SJSA1 (cell line): ENCODE data around the gene EDA. TPM values are rescaled to one million over a fixed set of nuclear protein-coding genes. Genes with fewer than 3 reads are reported as not detected.

ENCODE experiments used
- DNase-seq, 2 experiments: peaks; one replicate each; pipeline ENCODE4 v3.0.0-alpha.2; 2015 to 2020; ENCODE audit warnings: low spot score in 2 of 2, low read depth in 1 of 2
- H3K27ac ChIP-seq: fragments of 250-450 bp; sonication (Bioruptor Pico); 2 replicates; pipeline ENCODE4 v1.5.1; 2020; ENCODE audit warnings: mild to moderate bottlenecking, moderate library complexity
- H3K27me3 ChIP-seq: fragments of 250-450 bp; sonication (Bioruptor Pico); replicated peaks from 2 replicates; pipeline ENCODE4 v1.5.1; 2020; ENCODE audit warnings: mild to moderate bottlenecking, moderate library complexity
- H3K36me3 ChIP-seq: fragments of 250-450 bp; sonication (Bioruptor Pico); 2 replicates; pipeline ENCODE4 v1.5.1; 2020; ENCODE audit warnings: mild to moderate bottlenecking
- H3K4me1 ChIP-seq: fragments of 250-450 bp; sonication (Bioruptor Pico); replicated peaks from 2 replicates; pipeline ENCODE4 v1.6.1; 2021; ENCODE audit warnings: mild to moderate bottlenecking
- H3K4me3 ChIP-seq: fragments of 250-450 bp; sonication (Bioruptor Pico); 2 replicates; pipeline ENCODE4 v1.5.1; 2020; ENCODE audit warnings: mild to moderate bottlenecking
- H3K9me3 ChIP-seq: fragments of 250-450 bp; sonication (Bioruptor Pico); replicated peaks from 2 replicates; pipeline ENCODE4 v1.5.1; 2020; ENCODE audit warnings: mild to moderate bottlenecking
- total RNA-seq: library from RNA; depleted of rRNA; stranded (reverse); fragments of >200 nt; shearing (Covaris generic); gene quantifications from 2 replicates; pipeline ENCODE4 v1.2.3, GENCODE V29; 2014

The EDA gene
- total RNA-seq, 1 experiment from 2014 or later = not detected

GRCh38 chrX:69630147-69630546, 14.2 kb downstream of the EDA start:
- Histone ChIP-seq H3K4me1 (no peaks in the 10 kb centered on the region), H3K9me3 (no peaks in the 10 kb centered on the region), H3K4me3 (no peak overlapping the region), H3K27ac (no peak overlapping the region), H3K27me3 (no peaks in the 10 kb centered on the region), H3K36me3 (no peaks in the 10 kb centered on the region)
- DNase-seq = no peak

DNA sequence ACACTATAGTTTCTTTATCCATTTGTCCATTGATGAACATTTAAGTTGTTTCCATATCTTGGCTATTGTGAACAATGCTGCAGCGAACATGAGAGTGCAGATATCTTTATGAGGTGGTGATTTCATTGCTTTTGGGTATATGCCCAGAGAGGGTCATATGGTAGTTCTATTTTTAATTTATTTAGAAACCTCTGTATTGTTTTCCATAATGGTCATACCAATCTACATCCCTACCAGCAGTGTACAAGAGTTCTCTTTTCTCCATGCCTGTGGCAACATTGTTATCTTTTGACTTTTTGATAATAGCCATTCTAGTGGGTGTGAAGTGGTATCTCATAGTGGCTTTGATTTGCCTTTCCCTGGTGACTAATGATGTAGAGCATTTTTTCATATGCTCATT, 48.8 kb downstream of the EDA start:
- Histone ChIP-seq H3K27ac (no peak overlapping the region), H3K27me3 (no peaks in the 10 kb centered on the region), H3K9me3 (no peaks in the 10 kb centered on the region), H3K36me3 (no peaks in the 10 kb centered on the region), H3K4me1 (no peaks in the 10 kb centered on the region), H3K4me3 (no peak overlapping the region)
- DNase-seq = no peak

GRCh38 chrX:69670001-69670555, 54.2 kb downstream of the EDA start:
- Histone ChIP-seq H3K27ac (no peak overlapping the region), H3K4me1 (no peaks in the 10 kb centered on the region), H3K27me3 (no peaks in the 10 kb centered on the region), H3K4me3 (no peak overlapping the region), H3K9me3 (no peaks in the 10 kb centered on the region), H3K36me3 (no peaks in the 10 kb centered on the region)
- DNase-seq = no peak

- Histone ChIP-seq H3K27ac (no peak overlapping the region), H3K36me3 (no peaks in the 10 kb centered on the region)
- DNase-seq = no peak
Measured at GRCh38 chrX:69674891-69675290, 59.0 kb downstream of the EDA start.

DNA sequence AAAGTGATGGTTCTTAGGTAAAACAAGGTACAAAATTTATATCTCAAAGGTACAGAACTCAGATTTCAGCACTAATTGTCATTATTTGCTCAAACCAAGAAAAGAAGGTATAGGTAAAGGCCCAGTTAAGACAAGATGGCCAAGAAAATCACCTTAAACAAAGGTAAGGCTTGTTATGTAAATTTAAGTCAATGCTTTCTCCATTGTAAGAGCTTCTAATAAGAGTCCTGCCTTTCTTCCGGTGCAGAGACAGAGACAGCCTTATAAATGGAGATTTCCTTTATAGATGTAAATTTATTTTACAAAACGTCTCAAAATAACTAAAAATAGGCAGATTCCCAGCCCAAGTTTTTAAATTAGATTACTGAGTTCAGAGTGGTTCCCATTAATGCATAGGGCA, 89.9 kb downstream of the EDA start:
- DNase-seq = no peak
- H3K36me3 ChIP-seq = no peaks in the 10 kb centered on the region
- H3K27ac ChIP-seq = no peak overlapping the region
- H3K27me3 ChIP-seq = no peaks in the 10 kb centered on the region
- H3K4me3 ChIP-seq = no peak overlapping the region
- no peaks in the 10 kb centered on the region for H3K9me3 ChIP-seq
- H3K4me1 ChIP-seq = no peaks in the 10 kb centered on the region

More at GRCh38 chrX:69674891-69675290, 59.0 kb downstream of the EDA start:
- H3K4me1 ChIP-seq = no peaks in the 10 kb centered on the region
- H3K27me3 ChIP-seq = no peaks in the 10 kb centered on the region
- H3K4me3 ChIP-seq = no peak overlapping the region
- no peaks in the 10 kb centered on the region for H3K9me3 ChIP-seq

- Histone ChIP-seq H3K27ac (no peak overlapping the region), H3K9me3 (no peaks in the 10 kb centered on the region), H3K36me3 (no peaks in the 10 kb centered on the region), H3K27me3 (no peaks in the 10 kb centered on the region), H3K4me1 (no peaks in the 10 kb centered on the region), H3K4me3 (no peak overlapping the region)
- no peak for DNase-seq
Measured at GRCh38 chrX:69718102-69718501, 102.2 kb downstream of the EDA start.

GRCh38 chrX:69724307-69724706, 108.4 kb downstream of the EDA start:
- Histone ChIP-seq H3K4me1 (no peaks in the 10 kb centered on the region), H3K4me3 (no peak overlapping the region), H3K27ac (no peak overlapping the region), H3K27me3 (no peaks in the 10 kb centered on the region), H3K36me3 (no peaks in the 10 kb centered on the region), H3K9me3 (no peaks in the 10 kb centered on the region)
- no peak for DNase-seq

DNA sequence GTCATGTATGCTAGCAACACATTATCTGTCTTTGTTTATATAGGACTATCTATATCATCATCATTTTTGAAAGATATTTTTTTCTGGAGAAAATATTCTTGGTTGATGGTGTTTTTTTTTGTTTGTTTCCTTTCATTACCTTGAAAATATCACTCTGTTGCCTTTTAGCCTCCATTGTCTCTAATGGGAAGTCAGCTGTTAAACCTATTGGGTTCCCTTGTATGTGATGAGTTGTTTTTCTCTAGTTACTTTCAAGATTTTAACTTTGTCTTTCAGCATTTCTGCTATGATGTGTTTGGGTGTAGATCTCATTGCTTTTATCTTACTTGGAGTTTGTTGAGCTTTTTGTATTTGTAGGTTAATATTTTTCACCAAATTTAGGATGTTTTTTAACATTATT, 124.4 kb downstream of the EDA start:
- H3K36me3 ChIP-seq = no peaks in the 10 kb centered on the region
- H3K27me3 ChIP-seq = no peaks in the 10 kb centered on the region
- H3K4me3 ChIP-seq = no peak overlapping the region
- H3K27ac ChIP-seq = no peak overlapping the region
- no peaks in the 10 kb centered on the region for H3K9me3 ChIP-seq
- no peak for DNase-seq
- H3K4me1 ChIP-seq = no peaks in the 10 kb centered on the region

DNA sequence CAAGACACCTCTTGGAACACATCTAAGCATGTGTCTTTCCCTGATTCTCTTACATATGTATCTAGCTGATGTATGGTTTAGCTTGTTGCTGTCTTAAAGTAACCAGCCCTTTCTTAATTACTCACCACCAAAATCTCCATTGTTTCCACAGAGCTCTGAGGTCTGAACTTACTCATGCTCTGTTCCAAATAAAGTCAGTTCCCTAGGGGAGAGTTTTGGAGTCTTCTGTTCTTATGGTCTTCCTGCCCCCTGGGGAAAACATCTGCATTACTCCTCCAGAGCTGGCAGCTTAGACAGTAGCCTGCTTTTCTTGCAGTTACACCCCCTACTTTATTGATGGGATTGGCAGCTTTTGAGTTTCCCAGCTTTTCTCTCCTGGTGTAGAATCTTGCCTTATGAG, 125.8 kb downstream of the EDA start:
- H3K36me3 ChIP-seq = no peaks in the 10 kb centered on the region
- H3K27ac ChIP-seq = no peak overlapping the region
- H3K4me1 ChIP-seq = no peaks in the 10 kb centered on the region
- no peak overlapping the region for H3K4me3 ChIP-seq
- DNase-seq = no peak
- no peaks in the 10 kb centered on the region for H3K27me3 ChIP-seq
- H3K9me3 ChIP-seq = no peaks in the 10 kb centered on the region

GRCh38 chrX:69746051-69746450, 130.1 kb downstream of the EDA start:
- H3K27me3 ChIP-seq = no peaks in the 10 kb centered on the region
- no peak overlapping the region for H3K4me3 ChIP-seq
- no peaks in the 10 kb centered on the region for H3K9me3 ChIP-seq
- no peaks in the 10 kb centered on the region for H3K4me1 ChIP-seq
- no peak for DNase-seq
- no peak overlapping the region for H3K27ac ChIP-seq
- no peaks in the 10 kb centered on the region for H3K36me3 ChIP-seq

DNA sequence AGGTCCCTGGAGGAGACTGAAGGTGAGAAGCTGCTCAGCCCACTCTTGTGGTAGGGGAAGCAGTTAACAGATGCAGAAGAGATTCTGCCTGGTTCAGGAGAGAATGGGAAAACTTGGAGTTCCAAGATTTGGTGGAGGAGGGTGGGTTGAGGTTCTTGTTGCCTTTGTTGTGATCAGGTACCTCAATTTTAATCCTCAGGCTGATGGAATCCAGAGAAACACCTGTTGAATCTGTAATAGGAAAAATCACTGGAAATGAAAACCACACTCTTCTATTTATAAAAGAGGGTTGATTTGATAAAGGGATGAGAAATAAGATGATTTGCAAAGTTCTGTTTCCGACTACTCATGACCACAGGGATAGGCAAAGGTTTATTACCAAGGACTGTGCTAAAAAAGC, 132.1 kb downstream of the EDA start:
- no peak overlapping the region for H3K27ac ChIP-seq
- H3K4me3 ChIP-seq = no peak overlapping the region
- H3K36me3 ChIP-seq = no peaks in the 10 kb centered on the region
- no peaks in the 10 kb centered on the region for H3K9me3 ChIP-seq
- no peaks in the 10 kb centered on the region for H3K4me1 ChIP-seq
- H3K27me3 ChIP-seq = no peaks in the 10 kb centered on the region
- no peak for DNase-seq

GRCh38 chrX:69759921-69760625, 144.2 kb downstream of the EDA start:
- H3K4me3 ChIP-seq = no peak overlapping the region
- no peak overlapping the region for H3K27ac ChIP-seq
- no peaks in the 10 kb centered on the region for H3K36me3 ChIP-seq
- no peaks in the 10 kb centered on the region for H3K9me3 ChIP-seq
- H3K27me3 ChIP-seq = no peaks in the 10 kb centered on the region
- H3K4me1 ChIP-seq = no peaks in the 10 kb centered on the region
- DNase-seq = no peak

DNA sequence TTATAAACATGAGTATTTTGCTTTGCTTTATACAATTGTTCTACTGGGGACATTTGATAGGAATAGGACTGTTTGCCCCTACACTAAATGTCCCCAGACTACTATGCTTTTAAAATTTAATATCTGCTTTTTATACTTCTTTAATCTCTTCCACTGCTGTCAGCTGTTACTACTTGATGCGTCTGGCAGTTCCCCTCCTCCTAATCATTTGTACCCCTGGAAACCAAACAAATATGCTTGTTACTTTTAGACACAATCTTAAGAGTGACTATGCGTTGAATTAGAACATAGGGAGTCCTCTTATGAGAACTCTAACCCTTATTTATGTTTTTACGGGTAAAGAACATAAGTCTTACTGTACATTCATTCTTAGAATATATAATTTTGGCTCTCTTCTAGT, 145.7 kb downstream of the EDA start:
- Histone ChIP-seq H3K27me3 (no peaks in the 10 kb centered on the region), H3K9me3 (no peaks in the 10 kb centered on the region), H3K4me3 (no peak overlapping the region), H3K36me3 (no peaks in the 10 kb centered on the region), H3K27ac (no peak overlapping the region), H3K4me1 (no peaks in the 10 kb centered on the region)
- no peak for DNase-seq

DNA sequence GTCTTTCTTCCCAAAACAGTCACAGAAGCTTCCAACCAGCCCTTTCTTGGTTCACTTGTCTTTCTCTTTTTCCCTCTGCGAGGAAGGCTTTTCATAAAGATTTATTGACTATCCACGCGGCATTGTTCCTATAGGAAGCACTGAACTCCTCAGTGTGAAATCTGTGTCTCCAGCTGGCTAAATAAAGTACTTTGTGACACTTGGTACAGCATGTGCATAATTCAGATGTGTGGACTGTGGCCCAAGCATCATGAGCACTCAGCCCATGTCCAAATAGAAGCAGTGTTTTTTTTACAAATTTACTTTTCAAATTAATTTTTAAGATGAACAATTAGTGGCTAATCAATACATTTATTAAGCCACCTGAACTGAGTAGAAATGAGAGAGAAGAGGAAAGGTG, 146.4 kb downstream of the EDA start:
- H3K27ac ChIP-seq = no peak overlapping the region
- no peak for DNase-seq
- H3K36me3 ChIP-seq = no peaks in the 10 kb centered on the region
- no peaks in the 10 kb centered on the region for H3K27me3 ChIP-seq
- no peaks in the 10 kb centered on the region for H3K9me3 ChIP-seq
- no peaks in the 10 kb centered on the region for H3K4me1 ChIP-seq
- no peak overlapping the region for H3K4me3 ChIP-seq
